Astrocyte (in vitro differentiated cells and primary cell): ENCODE results near the gene SYT8. TPM values are rescaled to one million over a fixed set of nuclear protein-coding genes. Genes with fewer than 3 reads are reported as not detected.
"Not testable (repeated sequence)": the region's sequence is repeated elsewhere in the genome, so short reads cannot be mapped to it uniquely, and the experiment has no call there.

ENCODE experiments used
- DNase-seq: peaks from one replicate; pipeline ENCODE4 v3.0.0-alpha.2; 2010; ENCODE audit warnings: low read depth
- FAIRE-seq: peaks from 2 replicates; lab custom pipeline; 2011; peaks lifted over from hg19 to GRCh38; lab: Jason Lieb, UNC
- H2AFZ ChIP-seq: 2 replicates; pipeline ENCODE4 v1.6.0; 2012; ENCODE audit warnings: low read depth, low read length, inconsistent platforms
- H3K27ac ChIP-seq: 2 replicates; pipeline ENCODE4 v1.5.1; 2011; ENCODE audit warnings: low read depth, low read length, inconsistent platforms
- H3K27me3 ChIP-seq: 2 replicates; pipeline ENCODE4 v1.6.0; 2011; ENCODE audit warnings: low read length, inconsistent platforms; ENCODE audit not compliant: insufficient read depth
- H3K36me3 ChIP-seq: 2 replicates; pipeline ENCODE4 v1.5.1; 2011; ENCODE audit warnings: low read length, inconsistent platforms; ENCODE audit not compliant: insufficient read depth
- H3K4me1 ChIP-seq: 2 replicates; pipeline ENCODE4 v1.5.1; 2011; ENCODE audit warnings: low read length, inconsistent platforms; ENCODE audit not compliant: insufficient read depth
- H3K4me2 ChIP-seq: 2 replicates; pipeline ENCODE4 v1.6.0; 2012; ENCODE audit warnings: low read length, inconsistent platforms
- H3K4me3 ChIP-seq: 2 replicates; pipeline ENCODE4 v1.5.1; 2011; ENCODE audit warnings: low read depth, mild to moderate bottlenecking, low read length, inconsistent platforms; ENCODE audit not compliant: insufficient read depth
- H3K79me2 ChIP-seq: 2 replicates; pipeline ENCODE4 v1.6.0; 2012; ENCODE audit warnings: mild to moderate bottlenecking, low read length, inconsistent platforms; ENCODE audit not compliant: insufficient read depth
- H3K9ac ChIP-seq: 2 replicates; pipeline ENCODE4 v1.6.0; 2012; ENCODE audit warnings: mild to moderate bottlenecking, low read length, inconsistent platforms
- H3K9me3 ChIP-seq: 2 replicates; pipeline ENCODE4 v1.5.1; 2012; ENCODE audit warnings: low read depth, mild to moderate bottlenecking, low read length, inconsistent platforms; ENCODE audit not compliant: insufficient read depth
- H4K20me1 ChIP-seq: 2 replicates; pipeline ENCODE4 v1.6.0; 2012; ENCODE audit warnings: low read length, inconsistent platforms; ENCODE audit not compliant: insufficient read depth
- H3K27ac Mint-ChIP-seq: one replicate; pipeline ENCODE4 v1.8.0; 2021; ENCODE audit warnings: mild to moderate bottlenecking, mixed read lengths; ENCODE audit not compliant: unreplicated experiment
- H3K27me3 Mint-ChIP-seq: one replicate; pipeline ENCODE4 v1.8.0; 2021; ENCODE audit warnings: low read depth, mixed read lengths; ENCODE audit not compliant: unreplicated experiment
- H3K36me3 Mint-ChIP-seq: one replicate; pipeline ENCODE4 v1.8.0; 2021; ENCODE audit warnings: low read depth, mixed read lengths; ENCODE audit not compliant: unreplicated experiment
- H3K4me1 Mint-ChIP-seq: one replicate; pipeline ENCODE4 v1.8.0; 2021; ENCODE audit warnings: low read depth, mixed read lengths; ENCODE audit not compliant: unreplicated experiment
- H3K4me3 Mint-ChIP-seq: one replicate; pipeline ENCODE4 v1.8.0; 2021; ENCODE audit warnings: mild to moderate bottlenecking, moderate library complexity, mixed read lengths; ENCODE audit not compliant: unreplicated experiment
- H3K9me3 Mint-ChIP-seq: one replicate; pipeline ENCODE4 v1.8.0; 2021; ENCODE audit warnings: mild to moderate bottlenecking, mixed read lengths; ENCODE audit not compliant: unreplicated experiment
- CTCF ChIP-seq: IDR thresholded peaks from 2 replicates; pipeline ENCODE4 v1.5.1; 2011; ENCODE audit warnings: low read depth, mild to moderate bottlenecking, inconsistent platforms, low read length, moderate library complexity; ENCODE audit not compliant: insufficient read depth
- EZH2 ChIP-seq: IDR thresholded peaks from 2 replicates; pipeline ENCODE4 v1.6.1; 2012; ENCODE audit warnings: mild to moderate bottlenecking, low read length, inconsistent platforms; ENCODE audit not compliant: insufficient read depth
- total RNA-seq: library from RNA; stranded (reverse); gene quantifications from 2 replicates; pipeline ENCODE4 v1.2.1, GENCODE V29; 2021

SYT8 gene
- total RNA-seq, 1 donor from 2014 or later: 0.36 TPM

GRCh38 chr11:1803246-1803645 is 31.5 kb upstream of the SYT8 start:
- no peaks in the 10 kb centered on the region for H3K4me1 Mint-ChIP-seq
- H3K27me3 Mint-ChIP-seq: peaks cover 33% of the 10 kb centered on the region
- Histone ChIP-seq H2AFZ (no peak overlapping the region), H4K20me1 (no peaks in the 10 kb centered on the region), H3K4me3 (no peak overlapping the region), H3K9me3 (no peaks in the 10 kb centered on the region), H3K4me1 (no peaks in the 10 kb centered on the region), H3K9ac (no peak overlapping the region), H3K4me2 (no peak overlapping the region), H3K79me2 (no peaks in the 10 kb centered on the region), H3K27ac (no peak overlapping the region), H3K27me3 (peaks cover 2% of the 10 kb centered on the region), H3K36me3 (no peaks in the 10 kb centered on the region)
- no peak for FAIRE-seq
- no peak for DNase-seq
- no peak overlapping the region for H3K4me3 Mint-ChIP-seq
- no peaks in the 10 kb centered on the region for H3K9me3 Mint-ChIP-seq
- H3K27ac Mint-ChIP-seq: no peak overlapping the region
- no peaks in the 10 kb centered on the region for H3K36me3 Mint-ChIP-seq
- TF ChIP-seq EZH2 (no peak), CTCF (no peak)

DNA sequence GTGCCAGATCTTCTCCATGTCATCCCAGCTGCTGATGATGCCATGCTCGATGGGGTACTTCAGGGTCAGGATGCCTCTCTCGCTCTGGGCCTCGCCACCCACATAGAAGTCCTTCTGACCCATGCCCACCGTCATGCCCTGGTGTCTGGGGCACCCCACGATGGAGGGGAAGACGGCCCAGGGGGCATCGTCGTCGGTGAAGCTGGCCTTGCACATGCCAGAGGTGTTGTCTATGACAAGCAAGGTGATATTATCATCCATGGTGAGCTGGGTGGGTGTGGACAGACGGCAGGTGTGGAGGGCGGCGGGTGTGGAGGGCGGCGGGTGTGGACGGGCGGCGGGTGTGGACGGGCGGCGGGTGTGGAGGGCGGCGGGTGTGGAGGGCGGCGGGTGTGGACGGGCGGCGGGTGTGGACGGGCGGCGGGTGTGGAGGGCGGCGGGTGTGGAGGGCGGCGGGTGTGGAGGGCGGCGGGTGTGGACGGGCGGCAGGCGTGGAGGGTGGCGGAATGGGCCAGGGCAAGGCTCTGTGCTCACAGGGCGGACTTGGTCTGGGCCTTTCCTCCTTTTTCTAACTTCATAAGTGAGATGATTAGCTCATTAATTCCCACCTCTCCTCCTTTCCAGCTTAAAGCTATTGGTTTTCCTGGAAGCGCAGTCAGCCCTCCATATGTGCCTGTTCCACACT is 30.8 kb upstream of the SYT8 start:
- not testable (repeated sequence) for H3K4me3 ChIP-seq, H2AFZ ChIP-seq, H3K9me3 ChIP-seq, H3K36me3 Mint-ChIP-seq, H3K79me2 ChIP-seq, H4K20me1 ChIP-seq, H3K4me3 Mint-ChIP-seq, H3K4me1 Mint-ChIP-seq, H3K9ac ChIP-seq, H3K4me2 ChIP-seq, H3K27me3 ChIP-seq, H3K36me3 ChIP-seq, FAIRE-seq, H3K27ac Mint-ChIP-seq, H3K4me1 ChIP-seq, H3K9me3 Mint-ChIP-seq, H3K27ac ChIP-seq, DNase-seq
- H3K27me3 Mint-ChIP-seq: peaks cover 33% of the 10 kb centered on the region

DNA sequence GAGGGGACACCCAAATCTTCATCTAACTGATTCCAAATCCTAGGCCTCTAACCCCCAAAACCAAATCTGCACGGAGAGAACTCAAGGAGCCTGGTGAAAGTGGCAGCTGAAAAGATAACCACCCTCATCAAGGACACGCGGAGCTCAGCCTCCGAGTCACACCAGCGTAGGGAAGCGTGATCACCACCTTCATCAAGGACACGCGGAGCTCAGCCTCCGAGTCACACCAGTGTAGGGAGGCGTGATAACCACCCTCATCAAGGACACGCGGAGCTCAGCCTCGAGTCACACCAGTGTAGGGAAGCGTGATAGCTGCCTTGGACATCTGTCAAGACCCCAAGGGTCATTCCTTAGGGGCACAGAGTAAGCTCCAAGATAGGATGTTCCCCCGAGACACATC is 29.3 kb upstream of the SYT8 start:
- H2AFZ ChIP-seq: no peak overlapping the region
- Mint-ChIP-seq H3K4me3 (no peak overlapping the region), H3K27ac (no peak overlapping the region), H3K4me1 (no peaks in the 10 kb centered on the region), H3K36me3 (no peaks in the 10 kb centered on the region), H3K27me3 (peaks cover 40% of the 10 kb centered on the region), H3K9me3 (no peaks in the 10 kb centered on the region)
- no peak overlapping the region for H3K4me2 ChIP-seq
- H3K4me1 ChIP-seq: no peaks in the 10 kb centered on the region
- H3K9ac ChIP-seq: no peak overlapping the region
- no peaks in the 10 kb centered on the region for H3K79me2 ChIP-seq
- H3K9me3 ChIP-seq: no peaks in the 10 kb centered on the region
- peaks cover 2% of the 10 kb centered on the region for H3K27me3 ChIP-seq
- no peak for FAIRE-seq
- no peak for DNase-seq
- no peaks in the 10 kb centered on the region for H3K36me3 ChIP-seq
- H3K4me3 ChIP-seq: no peak overlapping the region
- H4K20me1 ChIP-seq: no peaks in the 10 kb centered on the region
- TF ChIP-seq CTCF (no peak), EZH2 (no peak)
- H3K27ac ChIP-seq: no peak overlapping the region
